SU-DHL-6 (cell line): ENCODE results near the gene RAI1.
"Not testable (repeated sequence)": the region's sequence is repeated elsewhere in the genome, so short reads cannot be mapped to it uniquely, and the experiment has no call there.

Experiments used
- H2AFZ ChIP-seq: fragments of 200-600 bp; sonication (generic); 2 replicates; pipeline ENCODE4 v1.6.1; 2014; ENCODE audit warnings: low read depth, mild to moderate bottlenecking, moderate library complexity, mixed read lengths, antibody characterized with exemption, low read length; ENCODE audit not compliant: severe bottlenecking
- H3F3A ChIP-seq: fragments of 200-600 bp; shearing (Covaris generic); 2 replicates; pipeline ENCODE4 v1.6.0; 2016; ENCODE audit warnings: antibody characterized with exemption, mild to moderate bottlenecking; ENCODE audit not compliant: insufficient read depth
- H3K27ac ChIP-seq: fragments of 200-600 bp; sonication (generic); 2 replicates; pipeline ENCODE4 v1.5.1; 2016; ENCODE audit warnings: low read depth, mild to moderate bottlenecking, low read length, moderate library complexity, mixed read lengths
- H3K27me3 ChIP-seq: fragments of 200-600 bp; sonication (generic), shearing (Covaris generic); 2 replicates; pipeline ENCODE4 v1.6.0; 2014; ENCODE audit warnings: mild to moderate bottlenecking, low read length
- H3K36me3 ChIP-seq: fragments of 200-600 bp; sonication (generic); 2 replicates; pipeline ENCODE4 v1.6.1; 2014; ENCODE audit warnings: mild to moderate bottlenecking, low read length, mixed read lengths
- H3K4me2 ChIP-seq: fragments of 300-600, 200-600 bp; shearing (Covaris generic), sonication (generic); 2 replicates; pipeline ENCODE4 v1.6.0; 2014; ENCODE audit warnings: low read length, low read depth, mild to moderate bottlenecking; ENCODE audit not compliant: poor library complexity, severe bottlenecking
- H3K4me3 ChIP-seq: fragments of 200-600 bp; sonication (generic); 2 replicates; pipeline ENCODE4 v1.5.1; 2014; ENCODE audit warnings: antibody characterized with exemption, low read length, mild to moderate bottlenecking, mixed read lengths; ENCODE audit not compliant: insufficient read depth, poor library complexity, severe bottlenecking
- H3K79me2 ChIP-seq: fragments of 200-600 bp; sonication (generic); 2 replicates; pipeline ENCODE4 v1.6.1; 2014; ENCODE audit warnings: mild to moderate bottlenecking, low read length, moderate library complexity; ENCODE audit not compliant: insufficient read depth
- H3K9ac ChIP-seq: fragments of 200-600 bp; sonication (generic); 2 replicates; pipeline ENCODE4 v1.7.0; 2014; ENCODE audit warnings: mild to moderate bottlenecking, low read length
- H3K9me2 ChIP-seq: fragments of 200-600 bp; sonication (generic); replicated peaks from 2 replicates; pipeline ENCODE4 v1.6.1; 2014; ENCODE audit warnings: low read length; ENCODE audit not compliant: insufficient read depth
- H3K9me3 ChIP-seq: fragments of 200-600 bp; sonication (generic); 2 replicates; pipeline ENCODE4 v1.6.1; 2014; ENCODE audit warnings: low read length, mixed read lengths; ENCODE audit not compliant: insufficient read depth
- H4K20me1 ChIP-seq: fragments of 200-600 bp; sonication (generic); 2 replicates; pipeline ENCODE4 v1.6.1; 2014; ENCODE audit warnings: low read depth, mild to moderate bottlenecking, antibody characterized with exemption, low read length, moderate library complexity, mixed read lengths
- CTCF ChIP-seq: fragments of 200-600 bp; sonication (generic); IDR thresholded peaks from one replicate; pipeline ENCODE4 v1.5.1; 2017; ENCODE audit warnings: antibody characterized with exemption, mild to moderate bottlenecking, low read length, moderate library complexity; ENCODE audit not compliant: insufficient read depth, poor library complexity, severe bottlenecking
- EZH2phosphoT487 ChIP-seq: fragments of 200-600 bp; sonication (generic), shearing (Covaris generic); conservative IDR thresholded peaks from 2 replicates; pipeline ENCODE4 v1.6.1; 2018; ENCODE audit warnings: mild to moderate bottlenecking, antibody characterized with exemption, low read length, moderate library complexity, mixed read lengths

The RAI1 gene

GRCh38 chr17:17641621-17642409 lies 39.4 kb upstream of the RAI1 start:
- no peak overlapping the region for H3K27ac ChIP-seq
- H3K36me3 ChIP-seq = no peaks in the 10 kb centered on the region
- H3F3A ChIP-seq = no peaks in the 10 kb centered on the region
- no peak for TF ChIP-seq EZH2phosphoT487
- TF ChIP-seq CTCF = peak; percentile 86
- no peak overlapping the region for H3K4me2 ChIP-seq
- no peaks in the 10 kb centered on the region for H3K9me2 ChIP-seq
- no peak overlapping the region for H2AFZ ChIP-seq
- H3K4me3 ChIP-seq = no peak overlapping the region
- H3K27me3 ChIP-seq = no peaks in the 10 kb centered on the region
- H4K20me1 ChIP-seq = no peaks in the 10 kb centered on the region
- H3K79me2 ChIP-seq = no peaks in the 10 kb centered on the region
- no peaks in the 10 kb centered on the region for H3K9me3 ChIP-seq
- no peak overlapping the region for H3K9ac ChIP-seq

GRCh38 chr17:17645148-17645547 lies 36.1 kb upstream of the RAI1 start:
- not testable (repeated sequence) for H3K36me3 ChIP-seq, H3K9me3 ChIP-seq, H3K9ac ChIP-seq, H3K4me3 ChIP-seq, H3K9me2 ChIP-seq, H3K4me2 ChIP-seq, H4K20me1 ChIP-seq, H3K27me3 ChIP-seq, H3K27ac ChIP-seq, H2AFZ ChIP-seq, H3K79me2 ChIP-seq, H3F3A ChIP-seq

GRCh38 chr17:17645961-17646360 lies 35.3 kb upstream of the RAI1 start:
- H3K36me3 ChIP-seq = no peaks in the 10 kb centered on the region
- no peak overlapping the region for H3K9ac ChIP-seq
- no peaks in the 10 kb centered on the region for H3K9me2 ChIP-seq
- no peaks in the 10 kb centered on the region for H4K20me1 ChIP-seq
- no peaks in the 10 kb centered on the region for H3K79me2 ChIP-seq
- no peak overlapping the region for H3K4me3 ChIP-seq
- H3F3A ChIP-seq = no peaks in the 10 kb centered on the region
- no peak overlapping the region for H3K4me2 ChIP-seq
- H3K9me3 ChIP-seq = no peaks in the 10 kb centered on the region
- no peak overlapping the region for H3K27ac ChIP-seq
- H3K27me3 ChIP-seq = no peaks in the 10 kb centered on the region
- H2AFZ ChIP-seq = no peak overlapping the region
- TF ChIP-seq EZH2phosphoT487 = no peak
- TF ChIP-seq CTCF = no peak

- no peak for TF ChIP-seq CTCF
- no peak for TF ChIP-seq EZH2phosphoT487
- no peaks in the 10 kb centered on the region for H3K79me2 ChIP-seq
- H3K27me3 ChIP-seq = no peaks in the 10 kb centered on the region
- H4K20me1 ChIP-seq = no peaks in the 10 kb centered on the region
- no peaks in the 10 kb centered on the region for H3K36me3 ChIP-seq
- no peak overlapping the region for H3K27ac ChIP-seq
- H3K9ac ChIP-seq = no peak overlapping the region
- no peaks in the 10 kb centered on the region for H3K9me2 ChIP-seq
- H3K4me3 ChIP-seq = no peak overlapping the region
- H3F3A ChIP-seq = no peaks in the 10 kb centered on the region
- no peak overlapping the region for H3K4me2 ChIP-seq
- H2AFZ ChIP-seq = no peak overlapping the region
- H3K9me3 ChIP-seq = no peaks in the 10 kb centered on the region
Measured at GRCh38 chr17:17647524-17648178, 33.6 kb upstream of the RAI1 start.
